ENCODE data around the gene OTULINL.

OTULINL gene

GRCh38 chr5:14557791-14558415 is 23.7 kb upstream of the OTULINL start:
- no peaks in the 10 kb centered on the region for H3K36me3 ChIP-seq
- no peaks in the 10 kb centered on the region for H3K9me3 ChIP-seq
- TF ChIP-seq, protein P1, sequence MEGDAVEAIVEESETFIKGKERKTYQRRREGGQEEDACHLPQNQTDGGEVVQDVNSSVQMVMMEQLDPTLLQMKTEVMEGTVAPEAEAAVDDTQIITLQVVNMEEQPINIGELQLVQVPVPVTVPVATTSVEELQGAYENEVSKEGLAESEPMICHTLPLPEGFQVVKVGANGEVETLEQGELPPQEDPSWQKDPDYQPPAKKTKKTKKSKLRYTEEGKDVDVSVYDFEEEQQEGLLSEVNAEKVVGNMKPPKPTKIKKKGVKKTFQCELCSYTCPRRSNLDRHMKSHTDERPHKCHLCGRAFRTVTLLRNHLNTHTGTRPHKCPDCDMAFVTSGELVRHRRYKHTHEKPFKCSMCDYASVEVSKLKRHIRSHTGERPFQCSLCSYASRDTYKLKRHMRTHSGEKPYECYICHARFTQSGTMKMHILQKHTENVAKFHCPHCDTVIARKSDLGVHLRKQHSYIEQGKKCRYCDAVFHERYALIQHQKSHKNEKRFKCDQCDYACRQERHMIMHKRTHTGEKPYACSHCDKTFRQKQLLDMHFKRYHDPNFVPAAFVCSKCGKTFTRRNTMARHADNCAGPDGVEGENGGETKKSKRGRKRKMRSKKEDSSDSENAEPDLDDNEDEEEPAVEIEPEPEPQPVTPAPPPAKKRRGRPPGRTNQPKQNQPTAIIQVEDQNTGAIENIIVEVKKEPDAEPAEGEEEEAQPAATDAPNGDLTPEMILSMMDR (IDR thresholded peaks at IDR 0.05): no peak
- H3K27me3 ChIP-seq: peaks cover 0 to 4% of the 10 kb centered on the region in 2 donors
- no peak for DNase-seq
- no peaks in the 10 kb centered on the region for H3K4me1 ChIP-seq
- intact Hi-C loops (cut with DNase I; ENCODE audit: low total_unique reads): no loop called here
- no peak overlapping the region for H3K4me3 ChIP-seq
- no peak overlapping the region for H3K27ac ChIP-seq

DNA sequence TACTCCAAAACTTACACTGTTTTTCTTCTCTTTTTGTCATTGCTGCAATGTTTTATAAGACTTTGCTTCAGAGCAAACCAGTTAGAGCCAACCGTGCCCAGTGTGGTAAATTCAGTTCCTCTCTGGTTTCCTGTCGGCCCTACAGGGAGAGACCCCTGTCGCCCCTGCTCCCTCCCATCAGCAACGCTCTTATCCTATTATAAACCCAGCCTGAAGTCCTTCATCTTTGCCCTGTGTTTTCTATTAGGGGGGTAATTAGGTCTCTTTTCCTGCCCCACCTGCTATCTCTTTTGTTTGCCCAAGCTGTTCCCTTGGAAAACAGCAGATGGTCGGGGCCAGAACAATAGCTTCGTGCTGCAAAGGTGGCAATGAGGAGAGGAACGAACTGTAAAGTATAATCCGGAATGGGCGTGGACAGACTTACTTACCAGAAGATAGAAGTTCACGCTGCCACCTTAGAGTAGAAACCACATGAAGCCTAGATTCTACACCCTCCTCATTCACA is 21.4 kb upstream of the OTULINL start:
- H3K27ac ChIP-seq: no peak overlapping the region

DNA sequence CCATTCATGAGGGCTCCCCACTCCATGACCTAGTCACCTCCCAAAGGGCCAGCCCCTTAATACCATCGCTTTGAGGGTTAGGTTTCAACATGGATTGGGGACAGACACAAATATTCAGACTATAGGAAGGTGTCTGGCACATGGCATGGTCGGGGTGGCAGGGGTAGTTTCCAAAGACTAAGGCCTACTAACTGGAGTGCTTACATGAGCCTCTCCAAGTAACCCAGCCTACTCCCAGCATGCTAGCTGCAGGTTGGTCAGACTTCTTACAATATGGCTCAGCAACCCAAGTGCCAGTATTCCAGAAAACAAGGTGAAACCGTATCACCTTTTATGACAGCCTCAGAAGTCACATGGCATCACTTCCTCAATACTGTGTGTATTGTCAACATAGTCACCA is 19.9 kb upstream of the OTULINL start:
- H3K4me3 ChIP-seq: no peak overlapping the region
- H3K9me3 ChIP-seq: no peaks in the 10 kb centered on the region
- intact Hi-C loops (cut with DNase I; ENCODE audit: low total_unique reads): no loop called here
- no peaks in the 10 kb centered on the region for H3K4me1 ChIP-seq
- TF ChIP-seq, protein P1 (IDR thresholded peaks at IDR 0.05): no peak
- DNase-seq: no peak
- H3K27me3 ChIP-seq: no peaks in the 10 kb centered on the region
- no peak overlapping the region for H3K27ac ChIP-seq
- H3K36me3 ChIP-seq: no peaks in the 10 kb centered on the region

More for the DNA sequence above, 21.4 kb upstream of the OTULINL start:
- TF ChIP-seq, protein P1 (IDR thresholded peaks at IDR 0.05): no peak
- intact Hi-C loops (cut with DNase I; ENCODE audit: low total_unique reads): no loop called here
- Histone ChIP-seq H3K36me3 (no peaks in the 10 kb centered on the region), H3K4me3 (no peak overlapping the region), H3K27me3 (peaks cover 0 to 4% of the 10 kb centered on the region in 2 donors), H3K9me3 (no peaks in the 10 kb centered on the region), H3K4me1 (no peaks in the 10 kb centered on the region)
- DNase-seq: no peak

DNA sequence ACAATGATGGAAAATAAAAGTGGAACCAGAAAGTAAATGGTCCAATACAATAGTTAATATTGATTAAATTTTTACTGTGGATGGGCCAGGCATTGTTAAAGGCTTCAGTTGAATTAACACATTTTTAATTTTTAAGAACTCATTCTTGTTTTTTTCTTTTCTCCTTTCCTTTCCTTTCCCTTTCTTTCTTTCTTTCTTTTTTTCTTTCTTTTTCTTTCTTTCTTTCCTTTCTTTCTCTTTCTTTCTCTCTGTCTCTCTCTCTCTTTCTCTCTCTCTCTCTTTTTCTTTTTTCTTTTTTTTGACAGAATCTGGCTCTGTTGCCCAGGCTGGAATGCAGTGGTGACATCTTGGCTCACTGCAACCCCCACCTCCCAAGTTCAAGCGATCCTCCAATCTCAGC is 13.3 kb upstream of the OTULINL start:
- no peak overlapping the region for H3K4me3 ChIP-seq
- H3K27me3 ChIP-seq: no peaks in the 10 kb centered on the region
- no peaks in the 10 kb centered on the region for H3K36me3 ChIP-seq
- H3K9me3 ChIP-seq: no peaks in the 10 kb centered on the region
- no peaks in the 10 kb centered on the region for H3K4me1 ChIP-seq
- DNase-seq: no peak
- intact Hi-C loops (cut with DNase I; ENCODE audit: low total_unique reads): no loop called here
- TF ChIP-seq, protein P1 (IDR thresholded peaks at IDR 0.05): no peak
- H3K27ac ChIP-seq: no peak overlapping the region

- TF ChIP-seq, protein P1 (IDR thresholded peaks at IDR 0.05): no peak
- H3K27me3 ChIP-seq: no peaks in the 10 kb centered on the region
- H3K27ac ChIP-seq: no peak overlapping the region
- H3K4me3 ChIP-seq: no peak overlapping the region
- no peaks in the 10 kb centered on the region for H3K4me1 ChIP-seq
- DNase-seq: no peak
- H3K9me3 ChIP-seq: no peaks in the 10 kb centered on the region
- intact Hi-C loops (cut with DNase I; ENCODE audit: low total_unique reads): no loop called here
- H3K36me3 ChIP-seq: no peaks in the 10 kb centered on the region
Measured at GRCh38 chr5:14569948-14570691, 11.5 kb upstream of the OTULINL start.
